ENCODE data around the gene HLTF.
A peak's percentile ranks its signal among the peaks of the same experiment; 100 is the strongest.

The HLTF gene

DNA sequence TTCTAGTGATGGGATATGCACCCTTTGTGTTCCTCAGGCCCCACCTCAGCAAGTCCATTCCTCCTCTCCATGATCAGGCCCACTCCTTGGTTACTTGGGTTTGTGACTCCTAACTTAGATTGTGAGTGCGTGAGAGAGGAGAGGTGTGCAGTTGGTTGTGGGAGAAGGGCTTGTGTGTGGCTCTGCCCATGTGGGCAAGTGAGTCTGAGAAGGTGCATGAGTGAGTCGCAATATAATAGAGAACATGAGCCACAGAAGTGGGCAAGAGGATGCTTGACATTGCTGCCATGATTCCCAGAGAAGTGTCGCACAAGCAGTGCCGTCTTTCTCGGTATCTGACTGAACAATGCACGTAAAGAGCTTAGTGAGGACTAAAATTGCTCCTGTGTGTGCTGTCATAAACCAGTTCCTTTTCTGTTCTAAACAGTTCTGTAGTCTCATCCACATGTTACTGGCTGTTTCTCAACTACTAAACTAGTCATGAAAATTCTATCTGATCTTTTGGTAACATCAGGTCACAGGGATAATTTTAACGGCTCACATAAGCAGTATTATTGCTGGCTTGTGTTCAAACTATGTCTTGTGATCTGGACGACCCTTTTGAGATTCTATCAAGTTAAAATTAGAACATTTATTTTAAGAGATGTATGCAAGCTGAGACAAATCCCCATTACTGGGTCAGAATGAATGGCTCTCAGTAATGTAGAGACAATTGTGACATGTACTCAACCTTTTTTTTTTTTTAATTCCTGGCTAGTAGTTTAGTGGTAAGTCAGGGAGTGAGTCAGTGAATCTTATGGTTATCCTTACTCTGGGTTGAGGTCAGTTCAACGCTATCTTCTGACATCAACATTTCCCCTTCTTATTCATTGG lies 69.4 kb downstream of the HLTF start:
- Histone ChIP-seq H3K9me3 (ENCODE audit: control insufficient read depth in 1 of 2, low read length in 2 of 2) (no peaks in the 10 kb centered on the region), H3K4me1 (ENCODE audit: control insufficient read depth in 1 of 2, insufficient read depth in 2 of 2, low read length in 2 of 2) (peaks cover 0 to 23% of the 10 kb centered on the region in 2 donors), H3K27me3 (ENCODE audit: low read depth, low read length) (no peaks in the 10 kb centered on the region), H3K4me3 (ENCODE audit: low read depth in 1 of 2, low read length in 2 of 2) (no peak overlapping the region), H3K27ac (ENCODE audit: low read length) (peak overlapping the region; percentile 19), H3K36me3 (ENCODE audit: control insufficient read depth in 1 of 2, insufficient read depth in 2 of 2, low read length in 2 of 2) (peaks cover 12 to 19% of the 10 kb centered on the region in 2 donors)

DNA sequence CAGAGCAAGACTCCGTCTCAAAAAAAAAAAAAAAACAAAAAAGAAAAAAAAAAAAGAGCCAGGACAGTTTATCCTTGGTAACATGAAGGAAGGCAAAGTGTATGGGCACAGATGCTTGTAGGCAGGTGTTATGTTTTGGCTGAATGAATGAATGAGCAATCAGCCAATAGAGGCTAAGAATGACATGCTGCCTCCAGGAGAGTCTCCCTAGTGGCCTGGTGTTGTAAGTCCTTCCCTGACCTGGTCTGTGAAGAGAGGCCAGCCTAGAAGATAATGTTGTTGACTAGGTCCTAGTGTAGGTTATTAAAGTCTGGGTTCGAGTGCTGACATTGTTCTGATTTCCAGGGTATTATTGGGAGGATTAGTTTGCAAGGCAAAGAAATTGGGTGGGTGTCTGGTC lies 70.1 kb downstream of the HLTF start:
- Histone ChIP-seq H3K4me1 (ENCODE audit: control insufficient read depth in 1 of 2, insufficient read depth in 2 of 2, low read length in 2 of 2) (peaks cover 0 to 28% of the 10 kb centered on the region in 2 donors), H3K4me3 (ENCODE audit: low read depth in 1 of 2, low read length in 2 of 2) (no peak overlapping the region), H3K27me3 (ENCODE audit: low read depth, low read length) (no peaks in the 10 kb centered on the region), H3K9me3 (ENCODE audit: control insufficient read depth in 1 of 2, low read length in 2 of 2) (no peaks in the 10 kb centered on the region), H3K27ac (ENCODE audit: low read length) (peak overlapping the region; percentile 19), H3K36me3 (ENCODE audit: control insufficient read depth in 1 of 2, insufficient read depth in 2 of 2, low read length in 2 of 2) (peaks cover 12 to 18% of the 10 kb centered on the region in 2 donors)

DNA sequence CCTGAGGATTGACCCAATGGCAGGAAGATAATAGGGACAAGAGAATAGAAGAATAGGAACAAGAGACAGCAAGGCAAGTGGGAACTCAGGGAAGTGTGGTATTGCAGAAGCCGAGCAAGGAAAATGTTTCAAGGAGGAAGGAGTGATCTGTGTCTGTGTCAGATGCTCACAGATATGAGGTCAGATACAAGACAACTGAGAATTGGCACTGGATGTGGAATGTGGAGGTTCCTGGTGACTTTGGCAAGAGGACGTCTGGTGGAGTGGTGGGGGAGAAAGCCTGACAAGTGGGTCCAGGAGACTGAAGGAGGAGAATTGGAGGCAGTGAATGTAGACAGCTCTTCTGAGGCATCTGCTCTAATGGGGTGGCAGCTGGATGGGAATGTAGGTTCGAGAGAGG lies 70.9 kb downstream of the HLTF start:
- no peaks in the 10 kb centered on the region for H3K9me3 ChIP-seq (ENCODE audit: control insufficient read depth in 1 of 2, low read length in 2 of 2)
- peak overlapping the region; percentile 1 for H3K27ac ChIP-seq (ENCODE audit: low read length)
- H3K4me3 ChIP-seq (ENCODE audit: low read depth in 1 of 2, low read length in 2 of 2) = no peak overlapping the region
- peaks cover 0 to 36% of the 10 kb centered on the region in 2 donors for H3K4me1 ChIP-seq (ENCODE audit: control insufficient read depth in 1 of 2, insufficient read depth in 2 of 2, low read length in 2 of 2)
- H3K36me3 ChIP-seq (ENCODE audit: control insufficient read depth in 1 of 2, insufficient read depth in 2 of 2, low read length in 2 of 2) = peaks cover 12 to 27% of the 10 kb centered on the region in 2 donors
- no peaks in the 10 kb centered on the region for H3K27me3 ChIP-seq (ENCODE audit: low read depth, low read length)

DNA sequence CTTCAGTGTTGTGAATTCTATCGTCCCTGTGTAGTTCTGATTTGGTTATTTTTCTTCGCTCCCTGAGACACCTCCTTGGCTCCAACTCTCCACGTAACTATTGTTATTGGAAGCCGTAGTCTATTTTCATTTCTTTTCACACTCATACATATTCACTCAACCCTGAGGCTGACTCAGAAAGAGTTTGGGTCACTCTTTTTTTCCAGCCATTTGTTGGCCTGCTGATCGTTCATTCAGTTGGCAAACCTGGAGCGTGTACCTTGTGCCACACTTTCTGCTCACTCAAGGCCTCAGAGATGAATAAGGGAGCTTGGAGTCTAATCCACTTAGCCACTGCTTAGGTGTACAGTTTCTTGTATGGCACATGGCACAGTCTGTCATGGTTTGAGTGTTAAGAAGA lies 72.6 kb downstream of the HLTF start:
- H3K4me3 ChIP-seq (ENCODE audit: low read depth in 1 of 2, low read length in 2 of 2) = no peak overlapping the region

DNA sequence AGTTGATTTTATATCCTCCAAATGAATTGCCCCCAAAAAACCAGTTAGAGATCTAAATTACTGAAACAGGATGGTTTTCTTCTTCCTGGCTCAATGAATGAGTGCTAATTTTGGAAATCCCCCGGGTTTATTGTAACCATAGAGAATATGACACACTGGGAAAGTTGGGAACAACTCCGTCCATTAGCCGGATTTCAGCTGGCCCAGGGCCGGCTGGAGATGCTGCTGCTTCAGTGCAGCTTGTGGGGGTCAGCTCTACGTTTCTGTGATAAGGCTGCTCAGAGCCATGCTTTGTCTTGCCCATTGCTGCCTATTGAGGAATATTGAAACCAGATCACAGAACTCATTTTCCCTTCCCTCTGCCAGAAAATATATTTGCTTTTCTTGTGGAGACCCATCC lies 74.7 kb downstream of the HLTF start:
- no peaks in the 10 kb centered on the region for H3K9me3 ChIP-seq (ENCODE audit: control insufficient read depth in 1 of 2, low read length in 2 of 2)
- no peak overlapping the region for H3K4me3 ChIP-seq (ENCODE audit: low read depth in 1 of 2, low read length in 2 of 2)
- H3K27me3 ChIP-seq (ENCODE audit: low read depth, low read length) = no peaks in the 10 kb centered on the region
- H3K36me3 ChIP-seq (ENCODE audit: control insufficient read depth in 1 of 2, insufficient read depth in 2 of 2, low read length in 2 of 2) = peaks cover 36 to 47% of the 10 kb centered on the region in 2 donors
- H3K27ac ChIP-seq (ENCODE audit: low read length) = no peak overlapping the region
- H3K4me1 ChIP-seq (ENCODE audit: control insufficient read depth in 1 of 2, insufficient read depth in 2 of 2, low read length in 2 of 2) = peaks cover 0 to 22% of the 10 kb centered on the region in 2 donors

More for the DNA sequence above, 72.6 kb downstream of the HLTF start:
- no peak overlapping the region for H3K27ac ChIP-seq (ENCODE audit: low read length)
- H3K36me3 ChIP-seq (ENCODE audit: control insufficient read depth in 1 of 2, insufficient read depth in 2 of 2, low read length in 2 of 2) = peaks cover 21 to 30% of the 10 kb centered on the region in 2 donors
- H3K27me3 ChIP-seq (ENCODE audit: low read depth, low read length) = no peaks in the 10 kb centered on the region
- no peaks in the 10 kb centered on the region for H3K9me3 ChIP-seq (ENCODE audit: control insufficient read depth in 1 of 2, low read length in 2 of 2)
- H3K4me1 ChIP-seq (ENCODE audit: control insufficient read depth in 1 of 2, insufficient read depth in 2 of 2, low read length in 2 of 2) = peaks cover 0 to 25% of the 10 kb centered on the region in 2 donors

DNA sequence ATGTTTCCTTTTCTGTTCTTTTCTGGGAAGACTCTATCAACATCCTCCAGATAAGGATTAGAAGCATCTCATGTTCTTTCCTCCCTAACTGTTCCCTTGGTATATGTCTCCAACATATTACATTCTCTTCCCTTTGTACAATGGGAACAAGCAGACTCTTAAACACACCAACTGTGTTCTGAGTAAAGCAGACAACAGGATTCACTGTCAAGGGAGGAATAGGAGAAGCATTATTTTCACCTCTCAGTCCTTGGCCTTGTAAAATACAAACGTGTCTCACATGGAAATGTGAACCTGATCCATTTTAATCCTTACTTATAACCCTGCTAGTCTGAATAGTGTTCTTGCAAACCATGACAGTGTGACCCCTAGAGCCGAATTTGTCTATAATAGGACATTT lies 75.4 kb downstream of the HLTF start:
- peaks cover 36 to 50% of the 10 kb centered on the region in 2 donors for H3K36me3 ChIP-seq (ENCODE audit: control insufficient read depth in 1 of 2, insufficient read depth in 2 of 2, low read length in 2 of 2)

DNA sequence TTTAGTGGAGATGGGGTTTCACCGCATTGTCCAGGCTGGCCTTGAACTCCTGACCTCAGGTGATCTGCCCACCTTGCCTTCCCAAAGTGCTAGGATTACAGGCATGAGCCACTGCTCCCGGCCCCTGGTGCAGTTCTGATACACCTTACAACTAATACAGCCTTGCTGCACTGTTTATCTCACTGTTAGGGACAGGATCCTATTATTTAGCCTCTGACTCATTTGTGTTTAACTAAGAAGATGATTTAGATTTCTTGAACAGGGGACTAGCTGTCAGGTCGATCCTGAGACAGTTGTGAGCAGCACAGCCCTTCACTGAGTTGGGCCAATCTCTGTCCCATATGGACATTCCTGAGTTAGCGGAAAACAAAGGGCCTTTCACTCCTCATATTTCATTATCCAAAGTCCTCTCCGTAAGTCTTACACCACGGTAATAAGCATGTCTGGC lies 75.8 kb downstream of the HLTF start:
- no peak overlapping the region for H3K27ac ChIP-seq (ENCODE audit: low read length)
- H3K9me3 ChIP-seq (ENCODE audit: control insufficient read depth in 1 of 2, low read length in 2 of 2) = no peaks in the 10 kb centered on the region
- peaks cover 0 to 16% of the 10 kb centered on the region in 2 donors for H3K4me1 ChIP-seq (ENCODE audit: control insufficient read depth in 1 of 2, insufficient read depth in 2 of 2, low read length in 2 of 2)
- H3K27me3 ChIP-seq (ENCODE audit: low read depth, low read length) = no peaks in the 10 kb centered on the region
- peaks cover 36 to 54% of the 10 kb centered on the region in 2 donors for H3K36me3 ChIP-seq (ENCODE audit: control insufficient read depth in 1 of 2, insufficient read depth in 2 of 2, low read length in 2 of 2)
- H3K4me3 ChIP-seq (ENCODE audit: low read depth in 1 of 2, low read length in 2 of 2) = no peak overlapping the region

More for the DNA sequence above, 75.4 kb downstream of the HLTF start:
- no peaks in the 10 kb centered on the region for H3K9me3 ChIP-seq (ENCODE audit: control insufficient read depth in 1 of 2, low read length in 2 of 2)
- no peaks in the 10 kb centered on the region for H3K27me3 ChIP-seq (ENCODE audit: low read depth, low read length)
- no peak overlapping the region for H3K27ac ChIP-seq (ENCODE audit: low read length)
- H3K4me1 ChIP-seq (ENCODE audit: control insufficient read depth in 1 of 2, insufficient read depth in 2 of 2, low read length in 2 of 2) = peaks cover 0 to 16% of the 10 kb centered on the region in 2 donors
- H3K4me3 ChIP-seq (ENCODE audit: low read depth in 1 of 2, low read length in 2 of 2) = no peak overlapping the region

DNA sequence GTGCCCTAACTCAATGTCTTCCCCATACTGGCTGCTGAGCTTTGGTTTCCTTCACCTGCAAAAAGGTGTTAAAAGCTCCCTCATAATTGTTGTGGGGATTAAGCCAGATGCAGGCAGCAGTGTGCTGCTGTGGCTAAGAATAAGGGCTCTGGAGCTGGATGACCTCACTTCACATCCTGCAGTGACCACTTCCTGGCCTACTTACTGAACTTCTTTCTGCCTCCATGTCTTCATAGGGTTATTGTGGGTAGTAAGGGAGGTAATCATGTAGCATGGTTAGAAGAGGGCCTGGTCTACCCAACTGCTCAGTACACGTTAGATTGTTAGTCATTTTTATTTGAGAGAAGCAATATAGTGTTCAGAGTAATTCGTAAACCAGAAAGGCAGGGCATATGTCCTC lies 76.6 kb downstream of the HLTF start:
- Histone ChIP-seq H3K9me3 (ENCODE audit: control insufficient read depth in 1 of 2, low read length in 2 of 2) (no peaks in the 10 kb centered on the region), H3K4me1 (ENCODE audit: control insufficient read depth in 1 of 2, insufficient read depth in 2 of 2, low read length in 2 of 2) (peaks cover 0 to 16% of the 10 kb centered on the region in 2 donors), H3K27ac (ENCODE audit: low read length) (no peak overlapping the region), H3K36me3 (ENCODE audit: control insufficient read depth in 1 of 2, insufficient read depth in 2 of 2, low read length in 2 of 2) (peaks cover 36 to 56% of the 10 kb centered on the region in 2 donors), H3K4me3 (ENCODE audit: low read depth in 1 of 2, low read length in 2 of 2) (no peak overlapping the region), H3K27me3 (ENCODE audit: low read depth, low read length) (no peaks in the 10 kb centered on the region)

DNA sequence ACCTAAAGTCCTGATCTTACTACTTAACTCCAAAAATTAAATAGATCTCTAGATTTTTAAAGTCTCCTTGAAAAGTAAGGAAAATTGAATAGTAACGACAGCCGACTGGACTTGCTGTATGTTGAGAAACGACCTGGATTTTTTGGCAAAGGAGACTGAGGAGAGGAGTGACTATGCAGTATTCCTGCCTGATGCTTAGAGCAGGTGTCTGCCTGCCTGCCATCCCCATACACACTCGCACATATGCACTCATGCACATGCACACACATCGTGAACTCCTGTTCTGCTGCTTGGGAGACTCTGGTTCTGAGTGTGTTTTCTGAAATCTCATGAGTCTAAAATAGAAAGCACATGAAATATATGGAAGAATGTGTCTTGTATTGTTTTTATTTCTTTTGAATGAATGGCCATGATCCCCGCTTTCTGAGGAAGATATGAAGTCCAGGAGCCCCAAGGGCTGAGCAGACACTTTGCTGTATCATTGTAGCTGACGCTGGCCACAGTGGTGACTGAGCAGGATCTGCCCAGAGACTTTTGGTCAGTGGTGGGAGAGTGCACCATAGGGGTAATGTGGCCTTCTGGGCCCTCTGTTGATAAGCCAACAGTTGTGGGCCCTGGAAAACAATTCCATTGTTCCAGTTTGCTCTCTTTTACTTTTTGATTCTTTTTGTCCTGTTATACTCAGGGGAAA lies 78.6 kb downstream of the HLTF start:
- no peak overlapping the region for H3K4me3 ChIP-seq (ENCODE audit: low read depth in 1 of 2, low read length in 2 of 2)
- H3K36me3 ChIP-seq (ENCODE audit: control insufficient read depth in 1 of 2, insufficient read depth in 2 of 2, low read length in 2 of 2) = peaks cover 31 to 48% of the 10 kb centered on the region in 2 donors
- H3K4me1 ChIP-seq (ENCODE audit: control insufficient read depth in 1 of 2, insufficient read depth in 2 of 2, low read length in 2 of 2) = peaks cover 0 to 16% of the 10 kb centered on the region in 2 donors
- no peak overlapping the region for H3K27ac ChIP-seq (ENCODE audit: low read length)
- no peaks in the 10 kb centered on the region for H3K27me3 ChIP-seq (ENCODE audit: low read depth, low read length)
- no peaks in the 10 kb centered on the region for H3K9me3 ChIP-seq (ENCODE audit: control insufficient read depth in 1 of 2, low read length in 2 of 2)

DNA sequence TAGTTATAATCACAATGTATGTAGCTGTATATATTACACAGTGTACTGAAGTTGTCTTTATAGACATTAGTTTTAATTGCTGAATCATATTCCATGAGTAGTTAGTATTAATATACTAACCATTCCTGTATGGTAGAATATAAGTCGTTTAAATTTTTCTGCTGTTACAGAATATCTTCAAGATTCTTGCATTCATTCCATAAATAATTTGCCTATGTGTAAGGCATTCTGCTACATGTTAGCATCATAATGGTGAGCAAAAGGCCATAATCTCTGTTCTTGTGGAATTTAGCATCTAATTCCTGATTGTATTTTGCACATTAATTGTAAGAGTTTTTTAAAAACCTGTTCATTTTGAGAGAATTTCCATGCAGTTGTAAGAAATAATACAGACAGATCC lies 80.9 kb downstream of the HLTF start:
- Histone ChIP-seq H3K4me1 (ENCODE audit: control insufficient read depth in 1 of 2, insufficient read depth in 2 of 2, low read length in 2 of 2) (peaks cover 0 to 4% of the 10 kb centered on the region in 2 donors), H3K4me3 (ENCODE audit: low read depth in 1 of 2, low read length in 2 of 2) (no peak overlapping the region), H3K27me3 (ENCODE audit: low read depth, low read length) (no peaks in the 10 kb centered on the region), H3K36me3 (ENCODE audit: control insufficient read depth in 1 of 2, insufficient read depth in 2 of 2, low read length in 2 of 2) (peaks cover 44 to 47% of the 10 kb centered on the region in 2 donors), H3K9me3 (ENCODE audit: control insufficient read depth in 1 of 2, low read length in 2 of 2) (no peaks in the 10 kb centered on the region), H3K27ac (ENCODE audit: low read length) (no peak overlapping the region)

DNA sequence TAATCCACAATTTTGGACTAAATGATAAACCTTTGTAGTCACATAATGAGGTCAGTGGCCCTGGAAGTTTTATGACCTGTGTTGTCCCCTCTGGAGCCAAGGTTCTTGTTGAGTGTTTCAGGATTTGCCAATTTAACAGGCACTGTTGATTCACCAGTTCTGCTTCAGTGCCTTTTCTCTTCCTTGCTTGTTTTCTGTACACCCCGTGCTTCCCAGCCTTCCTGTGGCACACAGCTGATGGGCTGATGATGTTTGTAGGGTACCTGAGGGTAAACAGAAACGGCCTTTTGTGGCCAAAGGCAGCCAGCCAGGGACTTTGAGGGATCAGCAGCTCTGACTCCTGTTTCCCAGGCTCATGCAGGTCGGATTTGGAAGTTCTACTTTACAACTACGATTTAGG lies 81.7 kb downstream of the HLTF start:
- H3K27me3 ChIP-seq (ENCODE audit: low read depth, low read length) = no peaks in the 10 kb centered on the region
- peaks cover 45 to 49% of the 10 kb centered on the region in 2 donors for H3K36me3 ChIP-seq (ENCODE audit: control insufficient read depth in 1 of 2, insufficient read depth in 2 of 2, low read length in 2 of 2)
- H3K4me3 ChIP-seq (ENCODE audit: low read depth in 1 of 2, low read length in 2 of 2) = no peak overlapping the region
- H3K27ac ChIP-seq (ENCODE audit: low read length) = no peak overlapping the region
- no peaks in the 10 kb centered on the region for H3K9me3 ChIP-seq (ENCODE audit: control insufficient read depth in 1 of 2, low read length in 2 of 2)
- no peaks in the 10 kb centered on the region for H3K4me1 ChIP-seq (ENCODE audit: control insufficient read depth in 1 of 2, insufficient read depth in 2 of 2, low read length in 2 of 2)

Measured in muscle layer of duodenum (tissue), 2 donors.